ENCODE measurements around the gene EML4.

EML4 gene

GRCh38 chr2:42361728-42362283, 192.7 kb downstream of the EML4 start:
- DNase-seq (ENCODE audit: low spot score), result peak; percentile 17

GRCh38 chr2:42363413-42363812, 194.3 kb downstream of the EML4 start:
- DNase-seq (ENCODE audit: low spot score), result no peak
- no peak for TF ChIP-seq CTCF (IDR thresholded peaks at IDR 0.05; ENCODE audit: extremely low read depth, missing control alignments)

More at GRCh38 chr2:42361728-42362283, 192.7 kb downstream of the EML4 start:
- no peak for TF ChIP-seq CTCF (IDR thresholded peaks at IDR 0.05; ENCODE audit: extremely low read depth, missing control alignments)

DNA sequence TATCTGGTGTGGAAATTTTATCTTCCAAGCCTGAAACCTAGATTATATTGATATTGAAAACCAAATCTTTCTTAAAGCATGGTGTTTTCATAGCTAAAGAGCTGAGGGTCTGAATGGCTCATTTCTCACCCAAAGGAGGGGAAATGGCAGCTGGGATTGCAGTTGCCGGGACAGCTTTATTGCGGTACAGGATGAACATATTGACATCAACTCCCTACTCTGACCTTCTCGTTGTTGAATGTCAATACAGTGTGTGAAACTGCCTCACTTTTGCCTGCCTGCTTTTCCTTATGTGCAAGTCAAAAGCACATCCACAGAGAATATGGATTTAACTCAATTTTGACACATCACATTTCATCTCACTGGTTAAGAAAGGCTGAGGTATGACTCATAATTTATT, 195.5 kb downstream of the EML4 start:
- TF ChIP-seq CTCF (IDR thresholded peaks at IDR 0.05; ENCODE audit: extremely low read depth, missing control alignments), result no peak
- no peak for DNase-seq (ENCODE audit: low spot score)

GRCh38 chr2:42366411-42366810, 197.3 kb downstream of the EML4 start:
- no peak for TF ChIP-seq CTCF (IDR thresholded peaks at IDR 0.05; ENCODE audit: extremely low read depth, missing control alignments)
- DNase-seq (ENCODE audit: low spot score), result no peak

DNA sequence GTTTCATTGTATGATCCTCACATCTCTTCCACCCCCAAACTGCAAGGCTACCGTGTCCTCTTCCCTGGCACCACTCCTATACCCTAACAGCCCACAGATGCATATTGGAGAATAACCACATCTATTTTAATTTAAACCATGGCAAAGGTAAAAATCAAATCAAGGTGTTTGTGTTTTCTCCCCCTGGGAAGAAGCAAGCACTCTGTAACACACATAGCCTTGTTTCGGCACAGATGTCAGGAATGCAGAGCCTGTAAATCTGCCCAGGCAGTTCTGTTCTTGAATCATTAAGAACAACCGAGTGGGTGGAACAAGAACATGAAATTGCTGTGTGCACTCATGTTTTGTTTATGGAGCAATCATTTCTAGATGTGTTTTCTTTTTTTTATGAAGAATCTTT, 198.7 kb downstream of the EML4 start:
- TF ChIP-seq CTCF (IDR thresholded peaks at IDR 0.05; ENCODE audit: extremely low read depth, missing control alignments), result no peak
- no peak for DNase-seq (ENCODE audit: low spot score)

DNA sequence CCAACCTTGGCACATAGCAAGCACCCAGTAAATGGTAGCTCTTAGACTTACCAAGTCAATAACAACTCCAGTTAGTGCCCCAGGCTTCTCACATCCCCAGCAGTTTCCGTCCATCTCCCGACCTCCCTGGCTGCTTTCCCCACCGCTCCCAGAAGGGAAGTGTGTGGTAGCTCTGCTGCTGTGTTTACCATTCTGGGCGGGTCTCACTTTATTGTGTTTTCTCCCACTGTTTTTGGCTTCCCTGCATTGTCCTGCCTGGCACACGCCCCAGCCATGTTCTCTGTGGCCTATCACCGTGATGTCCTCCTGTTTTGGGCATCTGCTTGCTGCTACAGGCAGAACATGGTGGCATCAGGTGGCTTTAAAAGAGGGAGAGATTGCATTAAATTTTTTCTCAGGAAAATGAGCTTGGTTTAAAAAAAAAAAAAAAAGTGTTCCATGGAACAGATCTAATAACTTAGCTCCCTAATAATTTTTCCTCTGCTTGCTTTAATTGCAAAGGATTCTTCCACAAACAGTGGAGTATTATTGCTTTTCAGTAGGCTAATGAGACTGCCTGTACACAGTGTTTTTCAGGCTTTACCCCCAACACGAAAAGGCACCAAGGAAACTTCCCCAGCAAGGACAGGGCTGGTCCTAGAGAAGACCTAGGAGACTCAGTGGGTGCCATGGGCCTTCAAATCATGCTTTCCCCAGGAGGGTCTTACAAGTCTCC, 199.8 kb downstream of the EML4 start:
- DNase-seq (ENCODE audit: low spot score), result no peak
- TF ChIP-seq CTCF (IDR thresholded peaks at IDR 0.05; ENCODE audit: extremely low read depth, missing control alignments), result no peak

DNA sequence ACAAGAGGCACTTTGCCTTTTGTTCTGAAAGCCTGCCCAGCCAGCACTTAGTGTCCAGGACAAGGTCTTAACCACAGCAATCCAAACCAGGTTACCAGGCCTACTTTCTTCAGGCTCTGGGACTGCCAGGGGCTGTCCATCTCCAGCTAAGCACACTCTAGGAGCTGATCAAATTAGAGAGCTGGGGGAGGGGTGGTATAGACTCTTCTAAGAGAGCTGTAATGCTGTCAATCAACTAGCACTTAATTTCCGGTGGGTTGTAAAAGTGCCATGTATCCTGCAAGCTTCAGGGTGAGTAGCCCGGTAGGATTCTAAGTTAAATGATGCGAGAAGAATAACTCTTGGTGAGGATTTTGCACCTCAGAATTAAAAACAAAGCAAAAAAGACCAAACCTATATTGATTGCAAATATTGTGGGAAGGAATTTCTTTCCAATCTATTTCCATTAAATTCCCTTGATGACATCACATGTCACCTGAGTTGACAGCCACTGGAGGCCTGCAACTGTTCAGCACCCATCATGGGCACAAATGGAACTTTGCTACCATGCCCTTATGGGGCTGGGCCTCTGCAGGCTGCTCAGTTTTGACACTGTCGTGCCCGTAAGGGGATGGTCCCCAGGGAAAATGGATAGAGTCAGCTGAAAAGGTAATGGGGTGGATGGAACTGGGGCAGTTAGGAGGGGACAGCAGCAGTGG, 200.5 kb downstream of the EML4 start:
- DNase-seq (ENCODE audit: low spot score), result no peak
- TF ChIP-seq CTCF (IDR thresholded peaks at IDR 0.05; ENCODE audit: extremely low read depth, missing control alignments), result no peak

All from GM20000 (cell line).